Measurements from ENCODE around the gene PDK2. TPM values are rescaled to one million over a fixed set of nuclear protein-coding genes. Genes with fewer than 3 reads are reported as not detected.

The PDK2 gene
- total RNA-seq: 11.5 and 14.7 TPM in 2 replicates

GRCh38 chr17:50094753-50095619 lies at the start of gene PDK2:
Gene PDK2, plus strand, starts transcription at chr17:50095351. Its CDS starts 85 bp downstream, at chr17:50095436.

DNA sequence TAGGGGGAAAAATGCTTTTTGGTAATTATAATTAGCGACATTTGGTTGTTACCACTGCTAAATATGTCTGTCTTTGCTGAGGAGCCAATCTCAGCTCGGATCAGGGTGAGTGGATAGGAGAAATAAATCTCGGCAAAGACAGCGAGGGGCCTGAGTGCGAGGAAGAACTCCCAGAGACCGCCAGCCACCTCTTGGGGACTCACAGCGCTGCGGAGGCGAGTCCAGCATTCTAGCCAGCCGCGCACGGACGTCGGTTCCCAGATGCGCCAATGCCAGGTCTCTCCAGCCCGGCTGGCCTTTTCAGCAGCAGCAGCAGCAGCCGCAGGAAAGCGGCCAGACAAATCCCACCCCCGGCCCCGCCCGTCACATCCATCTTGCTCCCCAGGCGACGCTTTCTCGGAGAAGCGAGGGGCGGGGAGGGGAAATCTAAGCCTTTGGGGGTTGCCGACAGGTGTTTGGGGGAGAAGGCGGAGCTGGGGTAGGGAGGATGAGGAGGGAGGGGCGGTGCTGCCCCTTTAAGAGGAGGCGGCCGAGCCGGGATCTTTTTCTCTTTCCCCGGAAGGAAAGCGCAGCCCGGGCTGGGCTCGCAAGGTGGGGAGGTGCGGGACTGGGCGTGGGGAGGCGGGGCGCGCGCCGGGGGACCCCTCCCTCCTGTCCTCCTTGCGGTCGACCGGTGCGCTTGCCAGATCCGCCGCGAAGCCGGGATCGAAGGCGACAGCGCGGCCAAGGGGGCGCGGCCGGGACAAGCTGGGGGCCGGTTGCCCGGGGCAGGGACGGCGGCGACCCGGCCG lies 39.5 kb upstream of the PDK2 start, which contains the start of gene ITGA3:
Gene ITGA3, plus strand, starts transcription at position 685 of the 791 bp plus-strand sequence. CDS start 330 bp downstream, outside the sequence.

DNA sequence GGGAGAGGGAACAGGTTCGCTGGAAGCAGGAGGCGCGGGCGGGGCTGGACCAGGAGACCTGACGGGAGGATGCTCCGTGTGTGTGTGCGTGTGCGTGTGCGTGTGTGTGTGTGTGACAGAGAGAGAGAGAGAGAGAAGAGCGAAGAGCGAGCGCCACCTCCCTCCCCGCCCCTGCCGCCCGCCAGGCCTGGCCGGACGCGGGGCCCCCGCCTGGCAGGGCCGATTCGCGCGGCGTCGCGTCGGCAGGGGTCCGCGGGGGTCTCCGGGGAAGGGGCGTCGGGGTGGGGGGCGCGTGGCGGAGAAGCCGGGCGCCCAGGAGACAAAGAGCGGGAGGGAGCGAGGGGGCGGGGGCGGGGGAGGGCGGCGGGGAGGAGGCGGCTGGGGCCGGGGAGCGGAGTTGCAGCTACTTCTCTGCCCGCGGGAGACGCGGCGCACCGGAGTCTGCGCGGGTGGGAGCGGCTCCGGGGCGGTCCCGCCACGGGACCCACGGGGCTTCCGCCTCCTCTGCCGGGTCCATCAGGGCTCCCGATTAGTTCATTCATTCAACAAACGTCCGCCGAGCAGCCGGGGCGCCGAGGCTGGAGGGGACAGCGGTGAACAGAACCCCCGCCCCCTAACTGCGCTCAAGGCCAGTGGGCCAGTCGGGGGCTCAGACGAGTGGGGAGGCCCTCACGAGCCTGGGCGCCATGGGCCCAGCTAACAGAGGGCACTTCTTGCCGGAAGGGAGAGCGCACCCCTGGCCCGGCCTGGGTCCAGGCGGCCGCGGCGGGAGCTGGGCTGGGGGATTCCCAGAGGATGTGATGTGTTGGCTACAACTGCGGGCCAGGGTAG lies 34.8 kb downstream of the PDK2 start, which contains the start of gene SAMD14:
Gene SAMD14, minus strand, starts transcription at position 433 of the 831 bp plus-strand sequence. CDS start 5,201 bp downstream, outside the sequence.

GRCh38 chr17:50150354-50151040 lies 55.3 kb downstream of the PDK2 start, which contains the start of gene PPP1R9B:
Gene PPP1R9B, minus strand, starts transcription at chr17:50150677. Its CDS starts 164 bp downstream, at chr17:50150513.

Other genes with a start within 250 kb of the PDK2 start
- not detected in 2 replicates for gene TAC4, start 247.3 kb upstream of the PDK2 start, total RNA-seq
- 0.14 TPM in 1 of 2 replicates, not detected in the other for gene DLX4, start 126.2 kb upstream of the PDK2 start, total RNA-seq
- 0.46 and 0.99 TPM in 2 replicates for gene DLX3, start 100.1 kb upstream of the PDK2 start, total RNA-seq
- gene ITGA3, start 39.2 kb upstream of the PDK2 start, total RNA-seq: 408 and 697 TPM in 2 replicates
- gene SAMD14, start 34.8 kb downstream of the PDK2 start, total RNA-seq: 0.21 TPM in 1 of 2 replicates, not detected in the other
- gene PPP1R9B, start 55.3 kb downstream of the PDK2 start, total RNA-seq: 27.6 and 36.3 TPM in 2 replicates
- gene SGCA, start 70.7 kb downstream of the PDK2 start, total RNA-seq: 0.21 TPM in 1 of 2 replicates, not detected in the other
- 109 and 112 TPM in 2 replicates for gene COL1A1, start 106.3 kb downstream of the PDK2 start, total RNA-seq
- gene TMEM92, start 179.1 kb downstream of the PDK2 start, total RNA-seq: 5.6 and 7.5 TPM in 2 replicates

Measured in airway epithelial cell (primary cell).